ENCODE results near the gene YARS1.

The YARS1 gene

GRCh38 chr1:32817159-32817814, at the start of gene YARS1, which contains the start of gene S100PBP:
Gene YARS1 (minus strand): TSS chr1:32817358. CDS start chr1:32817244, 114 bp downstream.
Gene S100PBP (plus strand): TSS chr1:32817653. CDS start chr1:32826100, 8,447 bp downstream.
- FAIRE-seq, result peak; percentile 94

DNA sequence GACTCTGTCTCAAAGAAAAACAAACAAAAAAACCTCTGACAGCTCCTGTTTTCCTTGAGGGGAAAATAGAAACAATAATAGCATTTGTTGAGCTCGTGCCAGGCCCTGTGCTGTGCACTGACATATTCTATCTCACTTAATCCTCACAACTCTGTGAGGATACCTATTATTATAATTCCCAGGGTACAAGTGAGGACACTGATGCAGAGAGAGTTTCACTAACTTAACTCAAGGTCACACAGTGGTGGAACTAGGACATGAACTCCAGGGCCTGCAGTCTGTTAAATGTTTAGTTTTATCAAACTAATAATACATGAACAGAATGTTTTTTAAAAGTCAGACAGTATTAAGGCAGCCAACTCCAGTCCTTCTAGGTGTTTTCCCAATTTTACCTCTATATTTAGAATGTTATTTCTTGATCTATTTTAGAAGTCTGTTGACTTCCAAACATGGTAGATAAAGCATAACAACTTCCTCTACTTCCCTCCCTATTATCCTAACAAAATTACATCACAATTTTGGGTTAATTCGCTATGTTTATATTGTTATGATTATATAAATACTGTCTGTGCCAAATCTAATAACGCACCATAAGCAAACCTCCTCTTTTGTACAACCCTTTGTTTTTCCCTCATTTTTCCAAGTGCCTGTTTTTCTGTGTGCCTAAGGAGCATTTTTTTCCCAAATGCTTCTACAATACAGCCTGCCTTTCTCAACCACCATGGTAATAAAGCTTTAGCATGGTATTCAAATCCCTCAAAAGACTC, 48.7 kb upstream of the YARS1 start:
- peak; percentile 39 for FAIRE-seq

DNA sequence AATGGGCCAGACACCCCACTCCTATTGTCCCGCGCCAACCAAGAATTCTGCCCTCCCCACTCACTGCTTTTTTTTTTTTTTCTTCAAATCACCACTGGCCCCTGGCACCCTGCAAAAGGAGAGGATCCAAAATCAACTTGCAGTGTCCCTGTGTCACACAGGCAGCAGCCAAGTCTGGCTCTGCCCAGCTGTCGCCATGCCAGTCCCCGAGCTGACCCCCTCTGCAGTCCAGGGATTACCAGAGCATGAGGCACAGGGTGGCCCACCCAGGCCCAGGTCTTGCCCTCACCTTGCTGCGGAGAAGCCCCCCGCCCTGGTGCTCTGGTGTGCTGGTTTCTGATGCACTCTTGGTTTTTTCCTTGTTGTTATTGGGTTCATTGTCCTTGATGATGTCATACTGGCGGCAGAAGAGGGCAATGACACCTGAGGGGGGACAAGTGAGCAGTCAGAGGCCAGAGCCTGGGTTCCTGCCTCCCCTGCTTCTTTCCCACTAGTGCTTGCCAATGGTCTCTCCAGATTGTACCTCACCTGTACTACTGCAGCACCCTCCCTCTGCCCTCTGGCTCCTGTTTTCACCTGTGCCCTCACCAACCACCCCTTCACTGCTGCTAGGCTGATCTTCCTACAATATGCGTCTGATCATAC, 47.3 kb upstream of the YARS1 start:
- FAIRE-seq, result no peak

GRCh38 chr1:32863881-32864245, 46.7 kb upstream of the YARS1 start:
- no peak for FAIRE-seq

GRCh38 chr1:32863218-32863880, 46.2 kb upstream of the YARS1 start:
- no peak for FAIRE-seq

DNA sequence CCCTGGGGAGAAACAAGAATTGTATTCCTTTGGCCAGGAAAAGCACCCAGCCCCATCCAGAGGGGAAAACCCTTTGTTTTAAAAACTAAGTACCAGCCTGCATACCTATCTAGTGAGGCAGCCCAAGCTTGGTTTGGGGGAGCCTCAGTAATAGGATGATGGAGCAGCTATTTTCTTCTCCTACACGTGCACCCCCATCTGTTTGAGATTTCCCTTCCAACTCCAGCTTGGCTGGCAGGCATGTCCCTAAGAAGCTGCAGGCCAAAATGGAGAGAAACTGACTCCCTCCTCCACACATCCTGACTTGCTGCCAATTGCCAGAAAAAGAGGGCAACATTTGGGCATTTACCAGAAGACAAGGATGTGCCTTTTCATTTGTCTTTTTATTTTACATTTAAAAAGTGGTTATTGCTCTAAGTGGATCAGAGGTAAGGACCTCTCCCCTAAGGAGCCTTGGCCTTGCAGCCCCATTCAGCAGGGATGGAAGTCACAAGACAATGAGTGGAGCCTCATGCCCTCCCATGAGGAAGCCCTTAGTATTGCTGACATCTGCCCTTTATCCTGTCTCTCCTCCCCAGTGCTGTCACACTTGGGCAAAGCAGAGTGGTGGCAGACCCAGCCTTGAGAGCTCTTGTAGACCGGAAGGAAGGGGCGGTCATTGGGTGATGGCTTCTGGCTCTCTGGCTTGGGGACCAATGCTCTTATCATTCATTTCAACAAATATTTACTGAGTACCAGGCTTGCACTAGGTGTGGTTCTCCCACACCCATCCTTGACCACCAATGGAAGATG, 44.9 kb upstream of the YARS1 start:
- FAIRE-seq, result no peak

GRCh38 chr1:32860566-32860965, 43.4 kb upstream of the YARS1 start:
- FAIRE-seq, result no peak

- FAIRE-seq, result no peak
Observed at GRCh38 chr1:32859915-32860314, 42.8 kb upstream of the YARS1 start.

GRCh38 chr1:32858791-32859190, 41.6 kb upstream of the YARS1 start:
- no peak for FAIRE-seq

GRCh38 chr1:32858136-32858535, 41.0 kb upstream of the YARS1 start:
- FAIRE-seq, result no peak

GRCh38 chr1:32855861-32856617, 38.9 kb upstream of the YARS1 start:
- FAIRE-seq, result no peak

GRCh38 chr1:32848354-32849063, 31.4 kb upstream of the YARS1 start:
- peak; percentile 11 for FAIRE-seq

DNA sequence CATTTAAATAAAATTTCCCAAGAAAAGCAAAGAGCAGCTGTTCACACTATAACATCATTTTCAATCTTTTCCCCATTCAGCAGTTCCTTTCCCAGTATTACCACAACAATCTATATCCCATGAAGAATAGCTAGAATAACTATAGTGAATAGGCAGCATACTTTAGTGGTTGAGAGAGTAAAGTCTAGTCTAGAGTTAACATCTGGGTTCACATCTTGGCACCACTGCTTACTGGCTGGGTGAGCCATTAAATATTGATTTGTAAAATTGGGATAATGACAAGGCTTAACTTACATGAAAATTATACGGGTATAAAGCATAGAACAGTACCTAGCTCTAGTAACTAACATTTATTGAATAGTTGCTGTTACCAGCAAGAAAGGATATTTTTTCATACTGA, 14.7 kb upstream of the YARS1 start:
- FAIRE-seq, result no peak

DNA sequence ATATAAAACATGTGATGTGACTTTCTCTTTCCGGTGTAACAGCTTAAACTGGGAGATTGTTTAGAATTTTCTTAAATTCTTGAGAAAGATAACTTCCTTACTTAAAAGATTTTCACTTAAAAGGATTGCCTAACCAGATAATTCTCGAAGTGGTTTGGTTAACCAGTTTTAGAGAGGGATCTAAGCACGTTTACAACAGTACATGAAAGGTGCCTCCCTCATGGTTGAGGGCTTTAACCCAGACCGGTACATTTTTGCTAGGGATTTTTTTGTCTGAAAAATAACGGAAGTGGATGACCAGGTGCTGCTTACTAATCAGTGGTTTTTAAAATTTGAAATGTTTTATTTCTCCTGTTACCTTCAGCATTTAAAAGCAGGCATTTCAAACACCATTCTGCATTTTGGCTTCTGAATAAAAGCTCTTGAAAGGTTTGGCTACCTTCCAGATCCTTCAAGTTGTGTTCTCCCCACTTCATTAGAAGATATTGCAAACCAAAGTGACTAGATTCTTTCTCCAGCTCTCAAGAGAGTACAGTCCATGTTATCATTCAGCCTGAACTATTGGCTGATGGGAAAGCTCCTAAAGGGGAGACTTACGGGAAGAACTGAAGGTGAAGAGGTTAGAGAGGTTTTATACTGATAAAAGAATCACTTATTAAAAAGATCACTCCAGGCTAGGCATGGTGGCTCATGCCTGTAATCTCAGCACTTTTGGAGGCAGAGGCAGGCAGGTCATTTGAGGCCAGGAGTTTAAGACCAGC, 13.1 kb upstream of the YARS1 start:
- FAIRE-seq, result no peak

DNA sequence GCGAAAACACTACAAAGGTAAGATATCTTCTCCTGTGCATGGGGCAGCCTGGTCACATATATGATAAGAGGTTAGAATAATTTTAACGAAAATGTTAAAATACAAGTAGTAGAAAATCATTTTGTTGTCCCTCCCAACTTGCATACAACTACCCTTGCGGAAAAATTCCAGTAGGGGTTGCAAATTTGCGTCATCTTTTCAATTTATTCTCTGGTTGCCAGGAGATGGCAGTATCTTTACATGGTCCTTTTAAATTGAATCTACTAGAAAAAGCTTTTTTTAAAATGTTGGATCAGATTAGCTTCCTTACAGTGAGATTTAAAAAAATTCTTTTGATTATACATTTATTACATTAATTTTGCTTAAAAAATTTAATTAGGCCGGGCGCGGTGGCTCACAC, 11.2 kb upstream of the YARS1 start:
- FAIRE-seq, result peak; percentile 86

DNA sequence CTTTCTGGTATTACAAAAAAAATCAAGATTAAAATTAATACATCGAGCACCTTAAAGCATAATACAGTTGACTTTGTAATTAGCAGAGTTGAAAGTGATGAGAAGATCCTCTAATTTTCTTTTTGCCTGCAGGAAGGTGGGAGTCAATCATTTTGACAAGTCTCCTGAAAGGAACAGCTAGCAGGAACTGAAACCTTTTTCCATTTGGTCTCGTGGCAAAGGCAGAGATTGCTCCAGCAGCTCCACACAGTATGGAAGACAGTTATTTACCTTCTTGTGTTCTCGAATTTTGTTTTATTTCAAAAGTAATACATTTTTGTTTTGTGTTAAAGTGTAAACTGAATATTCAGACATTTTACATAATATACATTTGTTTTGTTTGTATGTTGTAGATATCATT, 8.0 kb upstream of the YARS1 start:
- FAIRE-seq, result peak; percentile 76

DNA sequence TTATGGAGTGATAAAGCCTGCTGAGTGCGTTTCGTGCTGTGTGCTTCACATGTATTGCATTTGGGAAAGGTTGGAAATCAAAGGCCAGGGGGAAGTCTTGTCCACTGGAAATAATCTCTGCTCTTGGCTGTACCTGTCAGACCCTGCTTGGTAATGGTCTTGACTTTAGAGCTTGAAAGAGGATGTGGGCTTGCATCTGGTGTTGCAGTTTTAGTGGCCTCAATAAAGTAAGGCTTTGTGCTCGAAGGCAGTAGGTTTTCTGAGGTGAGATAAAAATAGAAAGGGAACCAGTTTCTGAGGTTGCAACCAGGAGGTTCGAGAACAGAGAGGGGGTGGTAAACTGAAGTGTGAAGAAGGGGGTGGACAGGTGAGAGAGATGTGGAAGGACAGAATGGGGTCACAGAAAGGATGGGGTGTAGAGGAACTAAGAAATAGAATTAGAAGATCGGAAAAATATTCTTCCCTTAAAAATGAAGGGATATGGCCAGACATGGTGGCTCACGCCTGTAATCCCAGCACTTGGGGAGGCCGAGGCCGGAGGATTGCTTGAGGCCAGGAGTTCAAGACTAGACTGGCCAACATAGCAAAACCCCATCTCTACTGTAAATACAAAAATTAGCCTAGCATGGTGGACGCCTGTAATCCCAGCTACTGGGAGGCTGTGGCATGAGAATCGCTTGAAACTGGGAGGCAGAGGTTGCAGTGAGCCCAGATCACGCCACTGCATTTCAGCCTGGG, 1.8 kb upstream of the YARS1 start:
- FAIRE-seq, result no peak

DNA sequence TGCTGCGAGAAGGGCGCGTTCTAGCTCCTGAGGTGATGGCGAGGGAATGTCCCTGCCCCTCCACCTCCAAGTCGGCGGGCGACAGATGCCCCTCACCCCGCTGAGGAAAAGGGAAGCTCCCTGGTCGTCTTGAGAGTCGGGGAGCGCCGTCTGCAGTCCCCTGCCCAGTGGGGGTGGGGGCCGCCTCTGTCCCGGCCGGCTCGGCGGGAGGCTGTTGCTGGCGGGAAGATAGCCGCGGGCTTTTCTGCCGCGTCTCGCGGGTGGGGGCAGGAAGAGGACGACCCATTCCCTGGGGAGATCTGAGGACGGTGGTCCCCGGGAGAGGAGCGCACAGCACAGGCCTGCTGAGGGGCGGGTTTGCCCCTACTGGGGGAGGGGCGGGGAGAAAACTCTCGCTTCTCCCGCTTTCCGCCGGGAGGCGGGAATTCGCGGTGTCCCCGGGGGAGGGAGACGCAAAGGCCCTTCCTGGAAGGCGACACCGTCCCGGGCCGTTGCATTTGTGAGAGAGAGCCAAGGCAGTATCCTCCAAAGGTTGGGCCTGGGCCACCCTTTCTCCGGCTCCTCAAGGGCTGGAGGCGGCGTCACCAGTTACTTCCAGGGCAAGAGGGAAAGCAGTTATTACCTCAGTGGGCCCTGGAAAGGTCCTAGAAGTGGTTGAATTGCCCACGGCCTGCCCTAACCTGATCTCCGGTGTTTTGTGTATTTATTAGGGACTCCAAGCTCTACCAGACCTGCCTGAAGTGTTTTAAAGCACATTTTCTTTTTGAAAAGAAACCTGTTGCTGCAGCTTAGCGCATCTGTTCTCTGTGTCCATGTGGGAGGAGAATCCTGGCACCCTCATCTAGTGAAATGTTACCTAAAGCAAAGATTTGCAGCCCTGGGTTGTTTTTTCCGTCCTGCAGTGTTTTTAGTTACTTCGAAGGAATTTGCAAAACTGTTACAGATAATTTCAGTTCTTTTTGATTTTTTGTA, 943 bp upstream of the YARS1 start:
- no peak for FAIRE-seq
